Measurements from ENCODE around the gene HPN. TPM values are rescaled to one million over a fixed set of nuclear protein-coding genes. Genes with fewer than 3 reads are reported as not detected.

The HPN gene
- total and polyA plus RNA-seq, 2 of the 13 experiments (the other 11 are each of a cell fraction or from before 2014, with no cell fraction given) = 46.7 to 261 TPM

- TF ChIP-seq ZNF276 (CRISPR knock-in tag; IDR thresholded peaks at IDR 0.05; ENCODE audit: low read depth) = no peak
- peak; percentile 97 for TF ChIP-seq ZSCAN25 (CRISPR knock-in tag; IDR thresholded peaks at IDR 0.05)
- no peak; the same call in 1 of the 2 replicates for TF ChIP-seq KDM2A (CRISPR knock-in tag; IDR thresholded peaks at IDR 0.05; ENCODE audit: borderline replicate concordance, low read depth)
- TF ChIP-seq ELF1 (CRISPR knock-in tag; IDR thresholded peaks at IDR 0.05) = no peak
- no peak for TF ChIP-seq ZNF367 (CRISPR knock-in tag; IDR thresholded peaks at IDR 0.05; ENCODE audit: borderline replicate concordance)
- peak; percentile 43; the same call in 1 of the 2 replicates for TF ChIP-seq CHD4 (IDR thresholded peaks at IDR 0.05; ENCODE audit: borderline replicate concordance, low read length)
- TF ChIP-seq SMC3 (IDR thresholded peaks at IDR 0.05; ENCODE audit: low read length) = peak; percentile 68
- 0 out of 2 replicates have a peak, but pooled peaks have one; percentile 8 for TF ChIP-seq ZNF572 (CRISPR knock-in tag; IDR thresholded peaks at IDR 0.05)
- no peak for TF ChIP-seq ZNF646 (CRISPR knock-in tag; IDR thresholded peaks at IDR 0.05)
- no peak for TF ChIP-seq ZBTB33 (CRISPR knock-in tag; IDR thresholded peaks at IDR 0.05)
- no peak for TF ChIP-seq ZNF576 (CRISPR knock-in tag; IDR thresholded peaks at IDR 0.05)
- peak; percentile 13 for TF ChIP-seq TEAD3 (CRISPR knock-in tag; optimal IDR thresholded peaks at IDR 0.05; ENCODE audit: borderline replicate concordance)
- no peak for TF ChIP-seq ZSCAN9 (CRISPR knock-in tag; IDR thresholded peaks at IDR 0.05; ENCODE audit: borderline replicate concordance)
- TF ChIP-seq PRPF4 (IDR thresholded peaks at IDR 0.05; ENCODE audit: low read depth, low read length, poor library complexity, severe bottlenecking) = no peak
- 0 out of 2 replicates have a peak, but pooled peaks have one; percentile 9 for TF ChIP-seq SAP130 (CRISPR knock-in tag; IDR thresholded peaks at IDR 0.05; ENCODE audit: low read depth)
- TF ChIP-seq HES4 (CRISPR knock-in tag; IDR thresholded peaks at IDR 0.05; ENCODE audit: borderline replicate concordance) = no peak
- TF ChIP-seq PBX3 (CRISPR knock-in tag; IDR thresholded peaks at IDR 0.05; ENCODE audit: borderline replicate concordance) = no peak
Measured at GRCh38 chr19:35044317-35045117, 3.0 kb downstream of the HPN start (continued).
